K562 (cell line): Measurements from ENCODE around the gene HOXC4. TPM values are rescaled to one million over a fixed set of nuclear protein-coding genes. Genes with fewer than 3 reads are reported as not detected.

Experiments
- ATAC-seq: fragments of 200-7000 bp; cut with Tn5 transposase; 3 replicates; pipeline ENCODE4 v1.9.1; 2020; ENCODE audit warnings: moderate library complexity
- BruUV-seq: library from RNA; stranded (reverse); fragments of 400-500 nt; replicated peaks from 2 replicates; lab custom pipeline; 2021; lab: Mats Ljungman, UMichigan
- CTCF ChIA-PET: fragments of 300-600 bp; formaldehyde crosslinking; extraction: SDS; loops from one replicate; lab custom pipeline; 2021; ENCODE audit warnings: low intra/inter-chr PET ratio; lab: Yijun Ruan, JAX
- POLR2A ChIA-PET: fragments of 300-600, 350-650 bp; sonication (Branson Sonifier 250); formaldehyde crosslinking; extraction: SDS; loops from one replicate; lab custom pipeline; 2021; ENCODE audit warnings: antibody characterized with exemption, inconsistent platforms; lab: Yijun Ruan, JAX
- DNase-seq, 4 experiments: peaks; one replicate each; pipeline versions ENCODE4 v3.0.0 to v3.0.0-alpha.2; 2011 to 2018; ENCODE audit warnings: low spot score in 3 of 4, mixed read lengths in 3 of 4; ENCODE audit errors: extremely low read depth in 1 of 4
- FAIRE-seq: peaks from 2 replicates; lab custom pipeline; 2011; peaks lifted over from hg19 to GRCh38; lab: Jason Lieb, UNC
- H2AFZ ChIP-seq: 2 replicates; pipeline ENCODE4 v1.6.0; 2011; ENCODE audit warnings: low read depth, low read length, control low read depth, inconsistent platforms
- H3K27ac ChIP-seq: fragments of 200-600 bp; 3 replicates; pipeline ENCODE4 v1.8.0; 2011; ENCODE audit warnings: low read depth, mild to moderate bottlenecking, control low read depth, inconsistent platforms, low read length, moderate library complexity, mixed read lengths; ENCODE audit errors: extremely low read depth
- H3K27me3 ChIP-seq, 2 experiments: fragments of 300-600 bp in 1 of 2; 2 replicates in 1 of 2; 3 replicates in 1 of 2; pipeline versions ENCODE4 v1.6.0 to v1.8.0; 2011; ENCODE audit warnings: inconsistent platforms in 2 of 2, low read length in 2 of 2, mild to moderate bottlenecking in 1 of 2, mixed read lengths in 1 of 2, moderate library complexity in 1 of 2; ENCODE audit not compliant: control insufficient read depth in 2 of 2, insufficient read depth in 2 of 2
- H3K36me3 ChIP-seq: fragments of 300-600 bp; 3 replicates; pipeline ENCODE4 v1.8.0; 2011; ENCODE audit warnings: mild to moderate bottlenecking, low read length, inconsistent platforms; ENCODE audit not compliant: control insufficient read depth, insufficient read depth
- H3K4me1 ChIP-seq, 2 experiments: fragments of 200-600 bp in 1 of 2; replicated peaks in 1 of 2; 2 replicates in 1 of 2; 3 replicates in 1 of 2; pipeline versions ENCODE4 v1.5.1 to v1.8.0; 2011; ENCODE audit warnings: inconsistent platforms in 2 of 2, low read length in 2 of 2, mild to moderate bottlenecking in 1 of 2, mixed read lengths in 1 of 2, moderate library complexity in 1 of 2; ENCODE audit not compliant: control insufficient read depth in 2 of 2, insufficient read depth in 2 of 2
- H3K4me2 ChIP-seq: 2 replicates; pipeline ENCODE4 v1.6.1; 2011; ENCODE audit warnings: low read length, control low read depth, inconsistent platforms, mixed read lengths; ENCODE audit not compliant: insufficient read depth
- H3K4me3 ChIP-seq: fragments of 200-600 bp; sonication (generic), shearing (Covaris generic); 2 replicates; pipeline ENCODE4 v1.5.1; 2016; ENCODE audit warnings: control low read depth, inconsistent platforms
- H3K79me2 ChIP-seq: fragments of 200-600 bp; 3 replicates; pipeline ENCODE4 v1.8.0; 2011; ENCODE audit warnings: low read length, inconsistent platforms; ENCODE audit not compliant: control insufficient read depth, insufficient read depth
- H3K9ac ChIP-seq, 2 experiments: 2 replicates each; pipeline versions ENCODE4 v1.6.0 to v1.6.1; 2011; ENCODE audit warnings: low read depth in 2 of 2, low read length in 2 of 2, control low read depth in 1 of 2, inconsistent platforms in 1 of 2, mild to moderate bottlenecking in 1 of 2, mixed read lengths in 1 of 2; ENCODE audit not compliant: insufficient read depth in 1 of 2
- H3K9me1 ChIP-seq: one replicate; pipeline ENCODE4 v1.6.0; 2011; ENCODE audit warnings: inconsistent platforms, mild to moderate bottlenecking, low read length, moderate library complexity; ENCODE audit not compliant: control insufficient read depth, insufficient read depth
- H3K9me3 ChIP-seq: replicated peaks from 2 replicates; pipeline ENCODE4 v1.5.1; 2011; ENCODE audit warnings: low read depth, low read length, inconsistent platforms; ENCODE audit not compliant: control insufficient read depth, insufficient read depth
- H4K20me1 ChIP-seq: replicated peaks from 2 replicates; pipeline ENCODE4 v1.6.1; 2011; ENCODE audit warnings: low read length, inconsistent platforms, mixed read lengths; ENCODE audit not compliant: control insufficient read depth, insufficient read depth
- DMBX1 ChIP-seq: fragments of 250-450 bp; sonication (Bioruptor Pico); IDR thresholded peaks from 2 replicates; pipeline ENCODE4 v1.8.0; 2022; ENCODE audit warnings: inconsistent platforms, mild to moderate bottlenecking, moderate library complexity, borderline replicate concordance
- PBX2 ChIP-seq, 2 experiments: IDR thresholded peaks in 1 of 2; conservative IDR thresholded peaks in 1 of 2; 2 replicates each; pipeline ENCODE4 v1.6.1; 2016; ENCODE audit warnings: low read depth in 2 of 2, mild to moderate bottlenecking in 1 of 2, missing compliant biosample characterization in 1 of 2, missing genetic modification characterization in 1 of 2, moderate library complexity in 1 of 2
- PCBP2 ChIP-seq: fragments of 200-400 bp; formaldehyde crosslinking; IDR thresholded peaks from 2 replicates; pipeline ENCODE4 v1.6.1; 2018; ENCODE audit warnings: low read length, low read depth, mild to moderate bottlenecking, moderate library complexity; ENCODE audit not compliant: poor library complexity, severe bottlenecking
- PHF8 ChIP-seq: fragments of 200-600 bp; sonication (generic); IDR thresholded peaks from 2 replicates; pipeline ENCODE4 v1.6.1; 2012; ENCODE audit warnings: mixed run types, mild to moderate bottlenecking, inconsistent platforms, low read length, moderate library complexity, borderline replicate concordance
- PTBP1 ChIP-seq: fragments of 200-400 bp; formaldehyde crosslinking; IDR thresholded peaks from 2 replicates; pipeline ENCODE4 v1.6.1; 2017; ENCODE audit warnings: low read depth, low read length
- RNF2 ChIP-seq: sonication (generic); IDR thresholded peaks from 2 replicates; pipeline ENCODE4 v1.6.1; 2016
- TBP ChIP-seq: optimal IDR thresholded peaks from 2 replicates; pipeline ENCODE3; 2011; ENCODE audit warnings: low read depth, low read length, improper control_type of control experiment
- ZNF407 ChIP-seq: fragments of 450-650 bp; IDR thresholded peaks from 2 replicates; pipeline ENCODE4 v1.6.1; 2016; ENCODE audit warnings: low read depth
- WGBS: fragments of 100-300 bp; shearing (Covaris generic); methylation state at CpG from one replicate; pipeline ENCODE4 v1.1.6; 2016; ENCODE audit warnings: low coverage, mixed read lengths; ENCODE audit not compliant: insufficient coverage; ENCODE audit errors: missing lambda C conversion rate; 5-methylcytosine and 5-hydroxymethylcytosine counted together
- in situ Hi-C: fragments of 300-500 bp; cut with MboI; formaldehyde crosslinking; loops from 4 replicates; pipeline ENCODE4 v1.15.0; 2018; ENCODE audit warnings: inconsistent platforms, mixed read lengths
- intact Hi-C: fragments of 100-400 bp; cut with micrococcal nuclease; formaldehyde crosslinking; loops from 2 replicates; pipeline ENCODE4 v1.14.2; 2022
- polyA plus RNA-seq, 8 experiments: library from polyadenylated mRNA; depleted of rRNA in 4 of 8; stranded (reverse) in 5 of 8; unstranded in 3 of 8; fragments of >200 nt; fragmentation: Nextera tagmentation in 2 of 8; fragmentation: Illumina TruSeq in 1 of 8; extraction: Ambion mirVana in 2 of 8; extraction: Trizol in 1 of 8; gene quantifications; 2 replicates each; pipeline versions ENCODE4 v1.2.1 to v1.2.3, GENCODE V29; 2011 to 2014; ENCODE audit warnings: inconsistent platforms in 1 of 8, missing spikeins in 1 of 8
- total RNA-seq, 7 experiments: library from RNA; depleted of rRNA in 6 of 7; stranded (reverse); fragments of >200 nt in 6 of 7; fragmentation: Illumina TruSeq in 2 of 7; extraction: Trizol in 2 of 7; gene quantifications; 2 replicates each; pipeline versions ENCODE4 v1.2.1 to v1.2.3, GENCODE V29; 2011 to 2021; ENCODE audit warnings: low replicate concordance in 1 of 7
- TF ChIP-seq, protein P1 (sequence below), 2 experiments: fragments of 450-650 bp in 1 of 2; sonication (generic) in 1 of 2; formaldehyde crosslinking; conservative IDR thresholded peaks; 2 replicates each; pipeline versions ENCODE4 v1.4.0 to v1.8.1; 2020 to 2022; ENCODE audit warnings: mild to moderate bottlenecking in 1 of 2, missing genetic modification reagents in 1 of 2

HOXC4 gene
- total and polyA plus RNA-seq, 9 of the 15 experiments (the other 6 are each of a cell fraction or from before 2014, with no cell fraction given), result 0.06 to 1.5 (median 0.44) TPM; not detected in 1

- ChIA-PET POLR2A (interaction anchor here (0.6 to 1.5 kb wide), 8 partner anchors 9 to 211 kb away, joined by 3 to 7 read pairs (median 3); no protein-coding TSS in a partner anchor), CTCF (no interaction called here)
- DNase-seq, result no peak
- no peak overlapping the region for H3K4me2 ChIP-seq
- H3K9ac ChIP-seq, result no peak overlapping the region
- H3K27me3 ChIP-seq, result peaks cover 55 to 61% of the 10 kb centered on the region in 2 experiments
- no peak for ATAC-seq
- no TSS peak for BruUV-seq
- 4% methylated on average over 24 of the region's 24 CpGs for WGBS
- intact Hi-C loops (no loop called here), in situ Hi-C loops (no loop called here)
- no peaks in the 10 kb centered on the region for H3K9me1 ChIP-seq
- no peaks in the 10 kb centered on the region for H3K79me2 ChIP-seq
- H3K4me3 ChIP-seq, result no peak overlapping the region
- H3K4me1 ChIP-seq, result peaks cover 0 to 13% of the 10 kb centered on the region in 2 experiments; a peak in 2 of 5 replicates
- H3K36me3 ChIP-seq, result no peaks in the 10 kb centered on the region
- no peak for FAIRE-seq
- H4K20me1 ChIP-seq, result 0 out of 2 replicates have a peak, but pooled peaks cover 2% of the 10 kb centered on the region
- no peaks in the 10 kb centered on the region for H3K9me3 ChIP-seq
- H2AFZ ChIP-seq, result no peak overlapping the region
- H3K27ac ChIP-seq, result no peak overlapping the region
- TF ChIP-seq TBP (no peak), ZNF407 (no peak), PTBP1 (no peak), PCBP2 (no peak), DMBX1 (CRISPR knock-in tag) (no peak), RNF2 (0 out of 2 replicates have a peak, but pooled peaks have one; percentile 18), PHF8 (no peak), PBX2 (CRISPR knock-in tag; IDR thresholded peaks at IDR 0.05; ENCODE audit: low read depth) (no peak), PBX2 (tag; conservative IDR thresholded peaks at IDR 0.05; ENCODE audit: low read depth) (peak; percentile 48; the same call in 1 of the 2 replicates)
- TF ChIP-seq, protein P1, sequence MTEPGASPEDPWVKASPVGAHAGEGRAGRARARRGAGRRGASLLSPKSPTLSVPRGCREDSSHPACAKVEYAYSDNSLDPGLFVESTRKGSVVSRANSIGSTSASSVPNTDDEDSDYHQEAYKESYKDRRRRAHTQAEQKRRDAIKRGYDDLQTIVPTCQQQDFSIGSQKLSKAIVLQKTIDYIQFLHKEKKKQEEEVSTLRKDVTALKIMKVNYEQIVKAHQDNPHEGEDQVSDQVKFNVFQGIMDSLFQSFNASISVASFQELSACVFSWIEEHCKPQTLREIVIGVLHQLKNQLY (CRISPR knock-in tag; conservative IDR thresholded peaks at IDR 0.05), result no peak
Measured at GRCh38 chr12:54051874-54052437, 1.7 kb upstream of the HOXC4 start.
